Measurements from ENCODE around the gene DPYD.

The DPYD gene

GRCh38 chr1:97869441-97869840 lies 51.4 kb downstream of the DPYD start:
- no peak overlapping the region for H3K9ac ChIP-seq (ENCODE audit: low read depth, low read length)
- no peaks in the 10 kb centered on the region for H3K9me3 ChIP-seq (ENCODE audit: control insufficient read depth, insufficient read depth, low read length)
- H3K4me3 ChIP-seq (ENCODE audit: low read depth, low read length), result no peak overlapping the region
- no peaks in the 10 kb centered on the region for H3K4me1 ChIP-seq (ENCODE audit: control insufficient read depth, insufficient read depth, low read length)
- no peaks in the 10 kb centered on the region for H3K36me3 ChIP-seq (ENCODE audit: control insufficient read depth, insufficient read depth, low read length)
- no peaks in the 10 kb centered on the region for H3K27me3 ChIP-seq (ENCODE audit: control insufficient read depth, insufficient read depth, low read length)

GRCh38 chr1:97867127-97867526 lies 53.7 kb downstream of the DPYD start:
- Histone ChIP-seq H3K4me3 (ENCODE audit: low read depth, low read length) (no peak overlapping the region), H3K27me3 (ENCODE audit: control insufficient read depth, insufficient read depth, low read length) (no peaks in the 10 kb centered on the region), H3K9me3 (ENCODE audit: control insufficient read depth, insufficient read depth, low read length) (no peaks in the 10 kb centered on the region), H3K4me1 (ENCODE audit: control insufficient read depth, insufficient read depth, low read length) (no peaks in the 10 kb centered on the region), H3K36me3 (ENCODE audit: control insufficient read depth, insufficient read depth, low read length) (no peaks in the 10 kb centered on the region), H3K9ac (ENCODE audit: low read depth, low read length) (no peak overlapping the region)

- Histone ChIP-seq H3K36me3 (ENCODE audit: control insufficient read depth, insufficient read depth, low read length) (no peaks in the 10 kb centered on the region), H3K4me1 (ENCODE audit: control insufficient read depth, insufficient read depth, low read length) (no peaks in the 10 kb centered on the region), H3K27me3 (ENCODE audit: control insufficient read depth, insufficient read depth, low read length) (no peaks in the 10 kb centered on the region), H3K4me3 (ENCODE audit: low read depth, low read length) (no peak overlapping the region), H3K9ac (ENCODE audit: low read depth, low read length) (no peak overlapping the region), H3K9me3 (ENCODE audit: control insufficient read depth, insufficient read depth, low read length) (no peaks in the 10 kb centered on the region)
Measured at GRCh38 chr1:97864615-97865014, 56.2 kb downstream of the DPYD start.

GRCh38 chr1:97853221-97853620 lies 67.6 kb downstream of the DPYD start:
- Histone ChIP-seq H3K4me1 (ENCODE audit: control insufficient read depth, insufficient read depth, low read length) (no peaks in the 10 kb centered on the region), H3K9ac (ENCODE audit: low read depth, low read length) (no peak overlapping the region), H3K4me3 (ENCODE audit: low read depth, low read length) (no peak overlapping the region), H3K36me3 (ENCODE audit: control insufficient read depth, insufficient read depth, low read length) (no peaks in the 10 kb centered on the region), H3K9me3 (ENCODE audit: control insufficient read depth, insufficient read depth, low read length) (no peaks in the 10 kb centered on the region), H3K27me3 (ENCODE audit: control insufficient read depth, insufficient read depth, low read length) (no peaks in the 10 kb centered on the region)

GRCh38 chr1:97849345-97850340 lies 71.2 kb downstream of the DPYD start:
- H3K27me3 ChIP-seq (ENCODE audit: control insufficient read depth, insufficient read depth, low read length), result no peaks in the 10 kb centered on the region
- H3K9me3 ChIP-seq (ENCODE audit: control insufficient read depth, insufficient read depth, low read length), result peaks cover 5% of the 10 kb centered on the region
- H3K4me1 ChIP-seq (ENCODE audit: control insufficient read depth, insufficient read depth, low read length), result no peaks in the 10 kb centered on the region
- H3K36me3 ChIP-seq (ENCODE audit: control insufficient read depth, insufficient read depth, low read length), result no peaks in the 10 kb centered on the region
- H3K4me3 ChIP-seq (ENCODE audit: low read depth, low read length), result no peak overlapping the region
- no peak overlapping the region for H3K9ac ChIP-seq (ENCODE audit: low read depth, low read length)

GRCh38 chr1:97845805-97846204 lies 75.0 kb downstream of the DPYD start:
- no peaks in the 10 kb centered on the region for H3K4me1 ChIP-seq (ENCODE audit: control insufficient read depth, insufficient read depth, low read length)

GRCh38 chr1:97844552-97845089 lies 76.2 kb downstream of the DPYD start:
- Histone ChIP-seq H3K4me3 (ENCODE audit: low read depth, low read length) (no peak overlapping the region), H3K9ac (ENCODE audit: low read depth, low read length) (no peak overlapping the region), H3K27me3 (ENCODE audit: control insufficient read depth, insufficient read depth, low read length) (no peaks in the 10 kb centered on the region), H3K4me1 (ENCODE audit: control insufficient read depth, insufficient read depth, low read length) (no peaks in the 10 kb centered on the region), H3K9me3 (ENCODE audit: control insufficient read depth, insufficient read depth, low read length) (peaks cover 5% of the 10 kb centered on the region), H3K36me3 (ENCODE audit: control insufficient read depth, insufficient read depth, low read length) (no peaks in the 10 kb centered on the region)

More at GRCh38 chr1:97845805-97846204, 75.0 kb downstream of the DPYD start:
- no peak overlapping the region for H3K4me3 ChIP-seq (ENCODE audit: low read depth, low read length)
- no peaks in the 10 kb centered on the region for H3K36me3 ChIP-seq (ENCODE audit: control insufficient read depth, insufficient read depth, low read length)
- H3K9me3 ChIP-seq (ENCODE audit: control insufficient read depth, insufficient read depth, low read length), result peaks cover 5% of the 10 kb centered on the region
- H3K9ac ChIP-seq (ENCODE audit: low read depth, low read length), result no peak overlapping the region
- no peaks in the 10 kb centered on the region for H3K27me3 ChIP-seq (ENCODE audit: control insufficient read depth, insufficient read depth, low read length)

- no peak overlapping the region for H3K9ac ChIP-seq (ENCODE audit: low read depth, low read length)
Measured at GRCh38 chr1:97841338-97841737, 79.5 kb downstream of the DPYD start.

GRCh38 chr1:97837161-97837560 lies 83.7 kb downstream of the DPYD start:
- Histone ChIP-seq H3K9me3 (ENCODE audit: control insufficient read depth, insufficient read depth, low read length) (no peaks in the 10 kb centered on the region), H3K4me3 (ENCODE audit: low read depth, low read length) (no peak overlapping the region), H3K4me1 (ENCODE audit: control insufficient read depth, insufficient read depth, low read length) (no peaks in the 10 kb centered on the region)

More at GRCh38 chr1:97841338-97841737, 79.5 kb downstream of the DPYD start:
- H3K4me3 ChIP-seq (ENCODE audit: low read depth, low read length), result no peak overlapping the region
- H3K27me3 ChIP-seq (ENCODE audit: control insufficient read depth, insufficient read depth, low read length), result no peaks in the 10 kb centered on the region
- H3K9me3 ChIP-seq (ENCODE audit: control insufficient read depth, insufficient read depth, low read length), result peaks cover 5% of the 10 kb centered on the region
- H3K36me3 ChIP-seq (ENCODE audit: control insufficient read depth, insufficient read depth, low read length), result no peaks in the 10 kb centered on the region
- no peaks in the 10 kb centered on the region for H3K4me1 ChIP-seq (ENCODE audit: control insufficient read depth, insufficient read depth, low read length)

GRCh38 chr1:97834899-97835298 lies 85.9 kb downstream of the DPYD start:
- Histone ChIP-seq H3K4me3 (ENCODE audit: low read depth, low read length) (no peak overlapping the region), H3K4me1 (ENCODE audit: control insufficient read depth, insufficient read depth, low read length) (no peaks in the 10 kb centered on the region), H3K27me3 (ENCODE audit: control insufficient read depth, insufficient read depth, low read length) (no peaks in the 10 kb centered on the region), H3K36me3 (ENCODE audit: control insufficient read depth, insufficient read depth, low read length) (no peaks in the 10 kb centered on the region), H3K9me3 (ENCODE audit: control insufficient read depth, insufficient read depth, low read length) (no peaks in the 10 kb centered on the region), H3K9ac (ENCODE audit: low read depth, low read length) (no peak overlapping the region)

More at GRCh38 chr1:97837161-97837560, 83.7 kb downstream of the DPYD start:
- no peaks in the 10 kb centered on the region for H3K36me3 ChIP-seq (ENCODE audit: control insufficient read depth, insufficient read depth, low read length)
- no peak overlapping the region for H3K9ac ChIP-seq (ENCODE audit: low read depth, low read length)
- no peaks in the 10 kb centered on the region for H3K27me3 ChIP-seq (ENCODE audit: control insufficient read depth, insufficient read depth, low read length)

GRCh38 chr1:97833881-97834280 lies 87.0 kb downstream of the DPYD start:
- Histone ChIP-seq H3K9ac (ENCODE audit: low read depth, low read length) (no peak overlapping the region), H3K4me3 (ENCODE audit: low read depth, low read length) (no peak overlapping the region), H3K4me1 (ENCODE audit: control insufficient read depth, insufficient read depth, low read length) (no peaks in the 10 kb centered on the region), H3K36me3 (ENCODE audit: control insufficient read depth, insufficient read depth, low read length) (no peaks in the 10 kb centered on the region), H3K9me3 (ENCODE audit: control insufficient read depth, insufficient read depth, low read length) (no peaks in the 10 kb centered on the region), H3K27me3 (ENCODE audit: control insufficient read depth, insufficient read depth, low read length) (no peaks in the 10 kb centered on the region)

- H3K27me3 ChIP-seq (ENCODE audit: control insufficient read depth, insufficient read depth, low read length), result no peaks in the 10 kb centered on the region
- no peaks in the 10 kb centered on the region for H3K9me3 ChIP-seq (ENCODE audit: control insufficient read depth, insufficient read depth, low read length)
- no peaks in the 10 kb centered on the region for H3K4me1 ChIP-seq (ENCODE audit: control insufficient read depth, insufficient read depth, low read length)
- H3K9ac ChIP-seq (ENCODE audit: low read depth, low read length), result no peak overlapping the region
- H3K4me3 ChIP-seq (ENCODE audit: low read depth, low read length), result no peak overlapping the region
- no peaks in the 10 kb centered on the region for H3K36me3 ChIP-seq (ENCODE audit: control insufficient read depth, insufficient read depth, low read length)
Measured at GRCh38 chr1:97832481-97832880, 88.4 kb downstream of the DPYD start.

Data from iPS-15b (cell line).